ENCODE data around the gene AREG.

DNA sequence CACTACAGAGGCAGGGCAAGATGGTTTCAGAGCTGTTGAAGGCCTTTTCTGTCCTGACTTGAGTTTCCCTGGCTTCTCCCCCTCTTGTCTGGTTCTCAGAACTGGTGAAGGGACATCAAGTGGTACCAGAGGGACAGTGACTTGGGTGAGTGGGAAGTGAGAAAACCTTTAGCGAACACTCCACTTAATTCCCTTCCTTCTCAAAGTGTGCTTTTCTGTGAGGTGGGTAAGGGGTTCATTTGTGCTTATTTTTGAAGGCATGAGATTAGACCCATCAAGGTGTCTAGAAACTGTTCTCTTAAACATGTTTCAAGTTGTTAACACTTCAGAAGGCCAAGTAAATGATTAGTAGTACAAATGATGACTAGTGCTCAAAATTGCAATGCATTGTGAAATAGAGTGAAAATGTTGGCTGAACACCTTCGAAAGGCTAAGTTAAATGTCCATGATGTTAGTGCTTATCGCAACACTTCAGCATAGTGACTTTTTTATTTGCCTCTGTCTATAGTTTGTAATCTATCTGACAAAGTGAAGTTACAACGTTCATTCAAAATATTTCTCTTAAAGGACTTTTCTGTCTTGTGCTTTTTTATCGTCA is 2.8 kb downstream of the AREG start:
- TF ChIP-seq, protein P1, sequence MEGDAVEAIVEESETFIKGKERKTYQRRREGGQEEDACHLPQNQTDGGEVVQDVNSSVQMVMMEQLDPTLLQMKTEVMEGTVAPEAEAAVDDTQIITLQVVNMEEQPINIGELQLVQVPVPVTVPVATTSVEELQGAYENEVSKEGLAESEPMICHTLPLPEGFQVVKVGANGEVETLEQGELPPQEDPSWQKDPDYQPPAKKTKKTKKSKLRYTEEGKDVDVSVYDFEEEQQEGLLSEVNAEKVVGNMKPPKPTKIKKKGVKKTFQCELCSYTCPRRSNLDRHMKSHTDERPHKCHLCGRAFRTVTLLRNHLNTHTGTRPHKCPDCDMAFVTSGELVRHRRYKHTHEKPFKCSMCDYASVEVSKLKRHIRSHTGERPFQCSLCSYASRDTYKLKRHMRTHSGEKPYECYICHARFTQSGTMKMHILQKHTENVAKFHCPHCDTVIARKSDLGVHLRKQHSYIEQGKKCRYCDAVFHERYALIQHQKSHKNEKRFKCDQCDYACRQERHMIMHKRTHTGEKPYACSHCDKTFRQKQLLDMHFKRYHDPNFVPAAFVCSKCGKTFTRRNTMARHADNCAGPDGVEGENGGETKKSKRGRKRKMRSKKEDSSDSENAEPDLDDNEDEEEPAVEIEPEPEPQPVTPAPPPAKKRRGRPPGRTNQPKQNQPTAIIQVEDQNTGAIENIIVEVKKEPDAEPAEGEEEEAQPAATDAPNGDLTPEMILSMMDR (IDR thresholded peaks at IDR 0.05), result no peak
- no peak for TF ChIP-seq POLR2A (IDR thresholded peaks at IDR 0.05)

Data from thyroid gland (tissue), 4 donors.